ENCODE data around the gene TMX4. TPM values are rescaled to one million over a fixed set of nuclear protein-coding genes. Genes with fewer than 3 reads are reported as not detected.

The TMX4 gene
- total and polyA plus RNA-seq, 2 of the 8 experiments (the other 6 are each of a cell fraction or from before 2014, with no cell fraction given) = 2.1 to 7.8 TPM

GRCh38 chr20:7993238-7993637, 26.3 kb downstream of the TMX4 start (continued):
- TF ChIP-seq, protein P1, sequence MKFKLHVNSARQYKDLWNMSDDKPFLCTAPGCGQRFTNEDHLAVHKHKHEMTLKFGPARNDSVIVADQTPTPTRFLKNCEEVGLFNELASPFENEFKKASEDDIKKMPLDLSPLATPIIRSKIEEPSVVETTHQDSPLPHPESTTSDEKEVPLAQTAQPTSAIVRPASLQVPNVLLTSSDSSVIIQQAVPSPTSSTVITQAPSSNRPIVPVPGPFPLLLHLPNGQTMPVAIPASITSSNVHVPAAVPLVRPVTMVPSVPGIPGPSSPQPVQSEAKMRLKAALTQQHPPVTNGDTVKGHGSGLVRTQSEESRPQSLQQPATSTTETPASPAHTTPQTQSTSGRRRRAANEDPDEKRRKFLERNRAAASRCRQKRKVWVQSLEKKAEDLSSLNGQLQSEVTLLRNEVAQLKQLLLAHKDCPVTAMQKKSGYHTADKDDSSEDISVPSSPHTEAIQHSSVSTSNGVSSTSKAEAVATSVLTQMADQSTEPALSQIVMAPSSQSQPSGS (IDR thresholded peaks at IDR 0.05; ENCODE audit: low read length) = no peak
- TF ChIP-seq, protein P2, sequence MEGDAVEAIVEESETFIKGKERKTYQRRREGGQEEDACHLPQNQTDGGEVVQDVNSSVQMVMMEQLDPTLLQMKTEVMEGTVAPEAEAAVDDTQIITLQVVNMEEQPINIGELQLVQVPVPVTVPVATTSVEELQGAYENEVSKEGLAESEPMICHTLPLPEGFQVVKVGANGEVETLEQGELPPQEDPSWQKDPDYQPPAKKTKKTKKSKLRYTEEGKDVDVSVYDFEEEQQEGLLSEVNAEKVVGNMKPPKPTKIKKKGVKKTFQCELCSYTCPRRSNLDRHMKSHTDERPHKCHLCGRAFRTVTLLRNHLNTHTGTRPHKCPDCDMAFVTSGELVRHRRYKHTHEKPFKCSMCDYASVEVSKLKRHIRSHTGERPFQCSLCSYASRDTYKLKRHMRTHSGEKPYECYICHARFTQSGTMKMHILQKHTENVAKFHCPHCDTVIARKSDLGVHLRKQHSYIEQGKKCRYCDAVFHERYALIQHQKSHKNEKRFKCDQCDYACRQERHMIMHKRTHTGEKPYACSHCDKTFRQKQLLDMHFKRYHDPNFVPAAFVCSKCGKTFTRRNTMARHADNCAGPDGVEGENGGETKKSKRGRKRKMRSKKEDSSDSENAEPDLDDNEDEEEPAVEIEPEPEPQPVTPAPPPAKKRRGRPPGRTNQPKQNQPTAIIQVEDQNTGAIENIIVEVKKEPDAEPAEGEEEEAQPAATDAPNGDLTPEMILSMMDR (IDR thresholded peaks at IDR 0.05; ENCODE audit: control extremely low read depth in 1 of 3, insufficient read depth in 1 of 3, low read depth in 1 of 3, low read length in 3 of 3) = no peak
- no peak for TF ChIP-seq RBBP5 (IDR thresholded peaks at IDR 0.05; ENCODE audit: borderline replicate concordance, low read depth, low read length)
- no peak for TF ChIP-seq RFX5 (IDR thresholded peaks at IDR 0.05; ENCODE audit: borderline replicate concordance, low read depth, low read length)
- TF ChIP-seq TAF1 (IDR thresholded peaks at IDR 0.05; ENCODE audit: low read depth, low read length) = no peak

Data from H1 (cell line).